ENCODE data around the gene GDAP1L1. TPM values are rescaled to one million over a fixed set of nuclear protein-coding genes. Genes with fewer than 3 reads are reported as not detected.
"Not testable (repeated sequence)": the region's sequence is repeated elsewhere in the genome, so short reads cannot be mapped to it uniquely, and the experiment has no call there.

GDAP1L1 gene
- total and polyA plus RNA-seq, 2 of the 4 experiments (the other 2 are of a cell fraction), result not detected

GRCh38 chr20:44232469-44232856 lies 14.6 kb upstream of the GDAP1L1 start:
- H3K9me3 ChIP-seq (ENCODE audit: control insufficient read depth, insufficient read depth, low read length); H3K4me1 ChIP-seq (ENCODE audit: control insufficient read depth, insufficient read depth, low read length); H4K91ac ChIP-seq (ENCODE audit: insufficient read depth, low read depth, low read length); H3K4me2 ChIP-seq (ENCODE audit: low read depth, low read length); H2BK20ac ChIP-seq (ENCODE audit: low read depth, low read length); H2BK5ac ChIP-seq (ENCODE audit: low read depth, low read length, poor library complexity, severe bottlenecking); H3K36me3 ChIP-seq (ENCODE audit: control insufficient read depth, insufficient read depth, low read length); in situ Hi-C loops (cut with MboI; ENCODE audit: low sequenced_read_pairs); H3K4me3 ChIP-seq (ENCODE audit: insufficient read depth, low read depth, low read length); H3K4ac ChIP-seq (ENCODE audit: low read depth, low read length); H2BK15ac ChIP-seq (ENCODE audit: low read depth, low read length); H4K8ac ChIP-seq (ENCODE audit: low read depth in 2 of 2, low read length in 2 of 2); H3K27me3 ChIP-seq (ENCODE audit: control insufficient read depth, insufficient read depth, low read length); H2AK9ac ChIP-seq (replicated peaks; ENCODE audit: low read depth, low read length, poor library complexity); CTCF ChIA-PET; H3K18ac ChIP-seq (ENCODE audit: low read depth, low read length); intact Hi-C loops (cut with micrococcal nuclease); H4K5ac ChIP-seq (ENCODE audit: low read depth, low read length); dilution Hi-C loops (cut with HindIII; ENCODE audit: low sequenced_read_pairs, unreplicated experiment); ATAC-seq (ENCODE audit: low read depth); H4K20me1 ChIP-seq (ENCODE audit: insufficient read depth, low read length); H2AFZ ChIP-seq (replicated peaks; ENCODE audit: low read length, poor library complexity); H3K9me1 ChIP-seq (ENCODE audit: insufficient read depth, low read length); H3K14ac ChIP-seq (replicated peaks; ENCODE audit: low read depth, low read length); H2AK5ac ChIP-seq (ENCODE audit: low read depth, low read length); POLR2A ChIA-PET (ENCODE audit: unreplicated experiment); H3K23ac ChIP-seq (ENCODE audit: low read depth, low read length); H3K27ac ChIP-seq (ENCODE audit: insufficient read depth, low read length); H3K79me1 ChIP-seq (ENCODE audit: low read depth in 1 of 2, low read length in 2 of 2); H2BK120ac ChIP-seq (ENCODE audit: low read depth, low read length); H3K9ac ChIP-seq (ENCODE audit: low read depth, low read length); H3K56ac ChIP-seq (ENCODE audit: extremely low read depth, insufficient read depth, low read length); DNase-seq; BruUV-seq (replicated peaks): not testable (repeated sequence)
- no CpG with 5 or more reads among the region's 4 CpGs for WGBS, 2 experiments (ENCODE audit: extremely low coverage in 2 of 2, insufficient read length in 1 of 2)
